NB4 (cell line): ENCODE measurements around the gene GAL.

Experiments used
- CTCF ChIP-seq: IDR thresholded peaks from one replicate; pipeline ENCODE4 v1.5.1; 2012; ENCODE audit warnings: low read depth, low read length
- MAX ChIP-seq: IDR thresholded peaks from 2 replicates; pipeline ENCODE4 v1.6.1; 2011; ENCODE audit warnings: low read depth, low read length
- MYC ChIP-seq: IDR thresholded peaks from 2 replicates; pipeline ENCODE4 v1.6.1; 2011; ENCODE audit warnings: low read depth, low read length
- POLR2A ChIP-seq: IDR thresholded peaks from 2 replicates; pipeline ENCODE4 v1.6.1; 2011; ENCODE audit warnings: mild to moderate bottlenecking; ENCODE audit not compliant: insufficient read length; ENCODE audit errors: extremely low read depth

GRCh38 chr11:68687311-68687710, 3.0 kb downstream of the GAL start:
- no peak for TF ChIP-seq POLR2A
- no peak for TF ChIP-seq CTCF
- TF ChIP-seq MAX = no peak
- TF ChIP-seq MYC = no peak
